ENCODE data around the gene PAGR1.

GRCh38 chr16:29857133-29857760 lies 41.3 kb downstream of the PAGR1 start:
- TF ChIP-seq, protein P1, sequence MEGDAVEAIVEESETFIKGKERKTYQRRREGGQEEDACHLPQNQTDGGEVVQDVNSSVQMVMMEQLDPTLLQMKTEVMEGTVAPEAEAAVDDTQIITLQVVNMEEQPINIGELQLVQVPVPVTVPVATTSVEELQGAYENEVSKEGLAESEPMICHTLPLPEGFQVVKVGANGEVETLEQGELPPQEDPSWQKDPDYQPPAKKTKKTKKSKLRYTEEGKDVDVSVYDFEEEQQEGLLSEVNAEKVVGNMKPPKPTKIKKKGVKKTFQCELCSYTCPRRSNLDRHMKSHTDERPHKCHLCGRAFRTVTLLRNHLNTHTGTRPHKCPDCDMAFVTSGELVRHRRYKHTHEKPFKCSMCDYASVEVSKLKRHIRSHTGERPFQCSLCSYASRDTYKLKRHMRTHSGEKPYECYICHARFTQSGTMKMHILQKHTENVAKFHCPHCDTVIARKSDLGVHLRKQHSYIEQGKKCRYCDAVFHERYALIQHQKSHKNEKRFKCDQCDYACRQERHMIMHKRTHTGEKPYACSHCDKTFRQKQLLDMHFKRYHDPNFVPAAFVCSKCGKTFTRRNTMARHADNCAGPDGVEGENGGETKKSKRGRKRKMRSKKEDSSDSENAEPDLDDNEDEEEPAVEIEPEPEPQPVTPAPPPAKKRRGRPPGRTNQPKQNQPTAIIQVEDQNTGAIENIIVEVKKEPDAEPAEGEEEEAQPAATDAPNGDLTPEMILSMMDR (IDR thresholded peaks at IDR 0.05), result no peak
- no peak for TF ChIP-seq POLR2A (IDR thresholded peaks at IDR 0.05)

Data from right lobe of liver (tissue), 4 donors.